GM19455 (cell line): Measurements from ENCODE around the gene CYB561D2.
"Not testable (repeated sequence)": the region's sequence is repeated elsewhere in the genome, so short reads cannot be mapped to it uniquely, and the experiment has no call there.

Source experiments
- ATAC-seq: cut with Tn5 transposase; IDR thresholded peaks from one replicate; pipeline ENCODE4 v1.9.1; 2021; ENCODE audit not compliant: unreplicated experiment

Gene CYB561D2, protein sequence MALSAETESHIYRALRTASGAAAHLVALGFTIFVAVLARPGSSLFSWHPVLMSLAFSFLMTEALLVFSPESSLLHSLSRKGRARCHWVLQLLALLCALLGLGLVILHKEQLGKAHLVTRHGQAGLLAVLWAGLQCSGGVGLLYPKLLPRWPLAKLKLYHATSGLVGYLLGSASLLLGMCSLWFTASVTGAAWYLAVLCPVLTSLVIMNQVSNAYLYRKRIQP

GRCh38 chr3:50350527-50351322 is at the start of gene CYB561D2, which contains the start of gene NPRL2:
CYB561D2 (plus strand) TSS chr3:50350862; CDS start chr3:50351434, 572 bp downstream.
NPRL2 (minus strand) TSS chr3:50350775; CDS start chr3:50350652, 123 bp downstream.
- peak; percentile 82 for ATAC-seq

DNA sequence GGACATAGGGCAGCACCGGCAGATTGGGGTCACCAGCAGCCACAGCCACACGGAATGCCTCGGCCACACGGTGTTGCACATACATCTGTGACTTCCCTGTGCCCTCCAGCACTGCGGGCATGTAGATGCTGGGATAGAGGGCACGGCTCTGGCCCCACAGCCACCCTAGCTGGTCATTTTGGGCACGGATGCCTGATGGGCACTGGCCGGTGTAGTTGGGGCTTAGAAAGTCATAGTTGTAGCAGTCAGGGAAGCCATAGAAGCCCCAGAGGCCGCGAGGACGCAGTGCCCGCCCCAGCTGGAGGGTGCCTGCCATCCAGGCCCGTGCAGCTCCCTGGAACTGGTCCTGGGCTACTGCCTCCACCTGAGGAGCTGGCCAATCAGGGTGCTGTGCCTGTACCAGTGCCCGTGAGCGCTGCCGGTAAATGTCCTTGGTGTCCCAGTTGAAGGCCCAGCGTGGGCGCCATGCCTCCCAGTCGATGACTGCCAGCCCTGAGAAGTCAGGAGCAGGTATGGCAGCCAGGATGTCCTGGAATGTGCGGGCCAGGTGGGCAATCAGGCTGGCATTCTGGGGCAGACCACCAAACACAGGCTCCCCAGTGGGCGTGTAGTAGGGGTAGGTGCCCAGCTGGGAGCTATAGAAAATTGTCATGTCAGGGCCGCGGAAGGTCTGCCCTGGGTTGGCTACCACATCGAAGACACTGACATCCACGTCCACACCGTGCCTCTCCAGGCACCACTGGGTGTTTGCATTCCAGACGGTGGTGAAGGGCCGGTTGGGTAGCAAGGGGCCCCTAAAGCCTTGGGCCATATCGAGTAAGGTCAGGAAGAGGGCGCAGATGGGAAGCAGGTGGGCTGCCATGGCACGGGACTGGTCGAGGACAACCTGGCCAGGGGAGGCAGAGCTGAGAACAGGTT is 48.3 kb upstream of the CYB561D2 start:
- ATAC-seq: no peak

GRCh38 chr3:50303013-50303815 is 47.4 kb upstream of the CYB561D2 start, which contains the start of gene HYAL1:
HYAL1 (minus strand) TSS chr3:50303574; CDS start chr3:50302956, 618 bp downstream.
- ATAC-seq: no peak

DNA sequence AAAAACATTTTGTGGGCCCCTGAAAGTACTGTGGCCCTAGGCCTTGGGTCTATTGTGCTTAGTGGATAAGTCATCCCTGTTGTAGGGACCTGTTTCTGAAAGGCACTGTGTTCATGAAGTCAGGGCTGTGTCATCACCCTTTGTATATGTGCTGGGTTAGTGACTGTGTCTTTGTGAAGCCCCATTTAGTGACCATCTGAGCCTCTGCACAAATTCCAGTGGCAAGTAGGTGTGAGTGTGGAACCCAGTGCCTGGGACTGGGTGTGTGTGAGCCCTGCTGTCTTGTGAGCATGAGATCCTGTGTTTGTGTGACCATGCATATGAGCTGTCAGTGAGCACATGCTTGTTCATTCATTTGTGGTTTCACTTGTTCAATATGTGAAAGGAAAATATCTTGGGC is 46.1 kb upstream of the CYB561D2 start:
- no peak for ATAC-seq

DNA sequence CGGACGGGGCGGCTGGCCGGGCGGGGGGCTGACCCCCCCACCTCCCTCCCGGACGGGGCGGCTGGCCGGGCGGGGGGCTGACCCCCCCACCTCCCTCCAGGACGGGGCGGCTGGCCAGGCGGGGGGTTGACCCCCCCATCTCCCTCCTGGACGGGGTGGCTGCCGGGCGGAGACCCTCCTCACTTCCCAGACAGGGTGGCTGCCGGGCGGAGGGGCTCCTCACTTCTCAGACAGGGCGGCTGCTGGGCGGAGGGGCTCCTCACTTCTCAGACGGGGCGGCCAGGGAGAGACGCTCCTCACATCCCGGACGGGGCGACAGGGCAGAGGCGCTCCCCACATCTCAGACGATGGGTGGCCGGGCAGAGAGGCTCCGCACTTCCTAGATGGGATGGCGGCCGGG is 38.6 kb upstream of the CYB561D2 start:
- not testable (repeated sequence) for ATAC-seq

- no peak for ATAC-seq
Observed at GRCh38 chr3:50314342-50314741, 36.3 kb upstream of the CYB561D2 start.

DNA sequence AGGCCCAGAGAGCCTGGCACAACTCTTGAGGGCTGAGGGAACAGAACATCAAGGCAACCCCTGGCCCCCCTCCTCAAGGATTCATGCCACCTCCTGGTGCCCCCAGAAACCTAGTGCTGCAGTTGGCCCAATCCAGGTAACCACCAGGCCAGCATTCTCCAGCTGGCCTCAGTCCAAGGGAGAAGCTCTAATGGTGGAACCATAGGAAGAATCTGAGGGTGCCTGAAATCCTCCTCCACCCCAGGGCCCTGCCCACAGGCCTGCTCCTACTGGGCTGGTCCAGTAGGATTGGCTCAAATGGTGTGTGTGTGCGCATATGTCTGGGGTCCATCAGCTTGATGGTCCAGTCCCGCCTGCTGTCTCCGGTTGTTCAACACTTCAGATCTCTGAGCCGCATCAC is 35.8 kb upstream of the CYB561D2 start:
- no peak for ATAC-seq

GRCh38 chr3:50316657-50317242 is 33.9 kb upstream of the CYB561D2 start:
- peak; percentile 37 for ATAC-seq

DNA sequence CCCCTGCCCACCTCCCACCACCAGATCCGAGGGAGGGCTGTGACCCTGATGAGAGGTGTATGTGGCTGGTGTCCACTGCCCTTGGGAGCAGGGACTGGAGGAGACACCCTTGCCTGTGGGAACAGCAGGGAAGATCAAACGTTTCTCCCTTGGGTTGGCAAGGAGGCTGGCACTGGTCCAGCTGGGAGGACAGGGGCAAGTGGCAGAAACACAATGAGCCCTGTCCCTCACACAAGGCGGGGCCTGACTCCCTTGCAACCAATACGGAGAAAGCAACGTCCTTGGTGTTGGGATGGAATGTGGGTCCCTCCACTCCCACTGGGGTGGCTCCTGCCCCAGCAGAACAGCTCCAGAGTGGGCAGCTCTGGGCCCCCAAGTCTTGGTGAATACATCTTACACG is 33.4 kb upstream of the CYB561D2 start:
- ATAC-seq: no peak

DNA sequence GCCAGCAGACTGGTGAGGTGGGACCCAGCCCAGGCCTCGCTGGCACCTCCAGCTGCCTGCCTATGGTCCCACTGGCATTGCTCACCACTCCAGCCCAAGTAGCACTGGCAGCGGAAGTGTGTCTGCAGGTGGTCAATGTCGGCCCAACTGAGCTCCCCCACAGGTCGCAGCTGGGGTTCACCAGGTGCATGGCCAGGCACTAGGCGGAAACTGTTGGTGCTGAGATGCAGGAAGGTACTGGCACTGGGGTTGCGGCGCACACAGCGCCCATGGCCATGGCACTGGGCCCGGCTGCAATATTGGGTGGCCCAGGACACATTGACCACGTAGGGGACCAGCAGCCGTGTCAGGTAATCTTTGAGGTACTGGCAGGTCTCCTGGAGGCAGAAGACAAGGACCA is 32.5 kb upstream of the CYB561D2 start:
- ATAC-seq: no peak

GRCh38 chr3:50318615-50319014 is 32.0 kb upstream of the CYB561D2 start:
- no peak for ATAC-seq

- no peak for ATAC-seq
Observed at GRCh38 chr3:50319181-50319893, 31.3 kb upstream of the CYB561D2 start.

DNA sequence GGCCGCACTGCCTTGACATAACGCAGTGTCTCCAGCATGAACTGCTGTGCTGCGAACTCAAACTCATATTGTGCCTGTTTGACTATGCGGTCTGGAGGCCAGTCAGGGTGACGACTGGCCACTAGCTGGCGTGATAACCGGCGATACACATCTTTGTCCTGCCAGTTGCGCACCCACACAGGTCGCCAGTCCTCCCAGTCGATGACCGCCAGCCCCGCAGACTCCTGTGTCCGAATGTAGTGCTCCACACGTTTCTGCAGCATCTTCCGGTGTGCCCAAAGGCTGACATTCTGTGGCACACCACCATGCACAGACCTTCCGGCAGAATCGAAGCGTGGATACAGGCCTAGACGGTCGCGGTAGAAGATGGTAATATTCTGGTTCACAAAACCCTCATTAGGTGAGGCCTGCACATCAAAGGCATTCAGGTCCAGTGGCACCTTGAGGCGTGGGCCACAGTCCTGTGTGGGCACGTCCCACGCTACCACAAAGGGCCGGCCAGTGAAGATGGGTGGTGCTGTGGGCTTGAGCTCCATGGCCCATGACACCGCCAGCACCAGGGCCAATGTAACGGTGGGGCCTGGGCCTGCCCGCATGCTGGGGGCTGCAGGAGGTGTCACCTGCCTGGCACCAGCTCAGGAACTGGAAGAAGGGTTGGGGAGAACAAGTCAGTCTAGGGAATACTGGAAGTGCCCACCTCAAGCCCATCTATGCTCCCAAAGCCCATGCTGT is 30.6 kb upstream of the CYB561D2 start:
- no peak for ATAC-seq

- ATAC-seq: peak; percentile 53
Observed at GRCh38 chr3:50320853-50321335, 29.8 kb upstream of the CYB561D2 start.

- peak; percentile 77 for ATAC-seq
Observed at GRCh38 chr3:50321336-50322114, 29.1 kb upstream of the CYB561D2 start.

DNA sequence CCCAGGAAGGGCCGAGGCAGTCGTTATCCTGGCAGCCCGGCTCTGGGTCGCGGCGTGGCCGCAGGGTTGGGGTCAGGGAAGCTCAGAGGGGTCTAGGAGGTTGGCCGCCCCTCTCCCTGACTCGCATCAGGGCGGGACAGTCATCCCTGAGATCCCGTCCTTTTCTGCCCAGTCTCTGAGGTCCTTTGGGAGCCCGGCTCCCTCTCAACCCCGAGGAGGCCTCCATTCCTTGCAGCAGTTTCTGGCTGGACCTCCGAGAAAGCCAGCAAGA is 28.6 kb upstream of the CYB561D2 start:
- ATAC-seq: no peak

DNA sequence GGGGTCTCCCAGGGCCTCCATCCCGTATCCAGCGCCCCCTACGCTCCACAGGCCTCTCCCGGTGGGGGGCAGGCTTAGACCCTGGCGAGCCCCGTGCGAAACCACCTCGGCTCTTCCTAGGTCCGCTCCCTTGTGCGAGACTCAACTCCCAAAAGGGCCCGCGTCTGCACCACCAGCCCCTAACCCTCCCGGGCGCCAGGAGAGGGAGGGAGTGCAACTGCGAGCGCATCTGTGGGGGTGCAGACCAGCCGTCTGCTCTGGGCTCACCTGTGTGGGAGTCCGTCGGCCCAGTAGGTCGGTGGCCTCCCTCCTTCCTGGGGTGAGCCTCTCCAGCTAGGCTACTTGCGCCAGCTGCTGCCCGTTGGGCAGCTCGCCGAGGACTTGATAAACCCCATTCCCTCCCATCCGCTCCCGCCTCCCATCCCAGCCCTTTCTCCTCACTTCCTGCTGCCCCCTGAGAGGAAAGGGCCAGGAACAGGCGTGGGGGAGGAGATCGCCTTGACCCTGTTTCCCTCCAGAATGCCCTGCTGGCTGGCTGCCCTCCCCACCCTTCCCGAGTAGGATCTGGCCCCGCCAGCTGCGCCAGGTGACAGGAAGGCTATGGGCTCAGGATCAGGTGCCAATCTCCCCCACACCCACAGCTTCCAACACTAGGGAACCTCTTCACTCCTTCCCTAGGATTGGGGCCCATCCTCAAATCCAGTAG is 28.1 kb upstream of the CYB561D2 start, which contains the start of gene HYAL2:
Gene HYAL2, minus strand, starts transcription at position 360 of the 706 bp plus-strand sequence. CDS start 2,256 bp downstream, outside the sequence.
- no peak for ATAC-seq
